ENCODE results near the gene ELF2. TPM values are rescaled to one million over a fixed set of nuclear protein-coding genes. Genes with fewer than 3 reads are reported as not detected.
"Not testable (repeated sequence)": the region's sequence is repeated elsewhere in the genome, so short reads cannot be mapped to it uniquely, and the experiment has no call there.

ELF2 gene
- total and polyA plus RNA-seq, 12 donors, result 13.3 to 43.5 (median 35.6) TPM

DNA sequence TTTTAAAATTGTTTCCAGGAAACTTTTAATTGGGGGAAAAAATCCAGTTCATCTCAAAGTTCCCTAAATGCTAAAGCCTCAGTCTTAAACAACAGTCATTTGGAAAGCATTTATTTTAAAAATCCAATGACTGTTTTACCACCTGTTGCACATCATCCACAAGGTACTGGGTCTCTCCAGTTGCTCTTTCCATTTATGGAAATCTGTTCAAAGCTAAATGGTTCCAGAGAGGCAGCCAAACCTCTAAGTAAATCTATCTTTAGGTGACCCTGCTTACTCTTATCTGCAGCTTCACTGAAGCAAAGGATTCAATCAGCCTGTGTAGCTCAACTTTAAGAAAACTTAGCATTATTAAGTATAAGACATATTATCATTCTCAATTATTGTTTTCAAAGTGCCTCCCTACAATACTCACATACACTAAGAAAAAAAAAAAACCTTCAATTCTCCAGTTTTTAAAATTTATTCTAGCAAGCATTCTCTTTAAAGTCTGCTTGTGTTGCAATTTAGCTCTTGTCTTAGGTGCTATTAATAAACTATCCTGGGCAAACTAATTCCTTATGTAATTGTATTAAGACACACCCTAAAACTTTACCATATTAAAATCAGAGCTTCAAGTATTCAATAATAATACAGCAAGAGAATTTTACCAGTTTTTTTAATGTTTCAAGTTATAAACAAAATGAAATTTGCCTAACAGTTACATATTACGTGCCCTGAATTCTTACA lies 100.8 kb downstream of the ELF2 start:
- H3K9me3 ChIP-seq, result no peaks in the 10 kb centered on the region
- H3K27ac ChIP-seq, result peak overlapping the region; percentile 29 to 82 (median 68)
- ATAC-seq, result peak; percentile 76 to 93 (median 89)
- H3K4me3 ChIP-seq, result peak overlapping the region in 1 of 10 donors; percentile 4
- 64 to 72% methylated on average over 1 of the region's 1 CpG for WGBS, 2 donors
- peaks cover 0 to 37% (median 8%) of the 10 kb centered on the region in 9 donors for H3K36me3 ChIP-seq
- TF ChIP-seq, protein P1, sequence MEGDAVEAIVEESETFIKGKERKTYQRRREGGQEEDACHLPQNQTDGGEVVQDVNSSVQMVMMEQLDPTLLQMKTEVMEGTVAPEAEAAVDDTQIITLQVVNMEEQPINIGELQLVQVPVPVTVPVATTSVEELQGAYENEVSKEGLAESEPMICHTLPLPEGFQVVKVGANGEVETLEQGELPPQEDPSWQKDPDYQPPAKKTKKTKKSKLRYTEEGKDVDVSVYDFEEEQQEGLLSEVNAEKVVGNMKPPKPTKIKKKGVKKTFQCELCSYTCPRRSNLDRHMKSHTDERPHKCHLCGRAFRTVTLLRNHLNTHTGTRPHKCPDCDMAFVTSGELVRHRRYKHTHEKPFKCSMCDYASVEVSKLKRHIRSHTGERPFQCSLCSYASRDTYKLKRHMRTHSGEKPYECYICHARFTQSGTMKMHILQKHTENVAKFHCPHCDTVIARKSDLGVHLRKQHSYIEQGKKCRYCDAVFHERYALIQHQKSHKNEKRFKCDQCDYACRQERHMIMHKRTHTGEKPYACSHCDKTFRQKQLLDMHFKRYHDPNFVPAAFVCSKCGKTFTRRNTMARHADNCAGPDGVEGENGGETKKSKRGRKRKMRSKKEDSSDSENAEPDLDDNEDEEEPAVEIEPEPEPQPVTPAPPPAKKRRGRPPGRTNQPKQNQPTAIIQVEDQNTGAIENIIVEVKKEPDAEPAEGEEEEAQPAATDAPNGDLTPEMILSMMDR (IDR thresholded peaks at IDR 0.05), result no peak
- DNase-seq, result no peak
- intact Hi-C loops (cut with DNase I), result no loop called here
- peaks cover 4 to 85% (median 58%) of the 10 kb centered on the region in 9 donors for H3K4me1 ChIP-seq
- no peaks in the 10 kb centered on the region for H3K27me3 ChIP-seq

DNA sequence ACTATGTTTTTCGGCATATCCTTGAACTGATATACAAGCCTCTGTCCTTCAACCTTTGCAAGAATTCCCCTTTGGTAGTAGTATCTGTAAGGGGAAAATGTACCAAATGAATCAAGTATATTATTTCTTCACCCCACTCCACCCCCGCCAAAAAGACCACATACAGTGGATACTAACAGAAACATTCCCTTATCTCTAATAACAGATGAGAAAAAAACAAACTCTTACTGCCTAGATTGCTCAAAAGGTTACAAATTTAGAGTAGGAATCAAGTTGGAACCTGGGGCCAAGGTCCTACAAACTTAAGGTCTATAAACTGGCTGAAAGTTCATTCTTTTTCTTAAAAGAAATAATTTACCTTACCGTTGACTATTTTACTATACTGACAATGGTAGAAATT lies 116.4 kb downstream of the ELF2 start:
- H3K4me3 ChIP-seq, result no peak overlapping the region
- peaks cover 0 to 100% (median 60%) of the 10 kb centered on the region in 9 donors for H3K36me3 ChIP-seq
- WGBS, 2 donors, result 97% methylated on average over 3 of the region's 3 CpGs
- no peaks in the 10 kb centered on the region for H3K9me3 ChIP-seq
- TF ChIP-seq, protein P1 (IDR thresholded peaks at IDR 0.05), result no peak
- no peaks in the 10 kb centered on the region for H3K27me3 ChIP-seq
- H3K4me1 ChIP-seq, result peaks cover 0 to 25% (median 0%) of the 10 kb centered on the region in 9 donors
- ATAC-seq (no peak), DNase-seq (no peak)
- intact Hi-C loops (cut with DNase I), result no loop called here
- H3K27ac ChIP-seq, result no peak overlapping the region

DNA sequence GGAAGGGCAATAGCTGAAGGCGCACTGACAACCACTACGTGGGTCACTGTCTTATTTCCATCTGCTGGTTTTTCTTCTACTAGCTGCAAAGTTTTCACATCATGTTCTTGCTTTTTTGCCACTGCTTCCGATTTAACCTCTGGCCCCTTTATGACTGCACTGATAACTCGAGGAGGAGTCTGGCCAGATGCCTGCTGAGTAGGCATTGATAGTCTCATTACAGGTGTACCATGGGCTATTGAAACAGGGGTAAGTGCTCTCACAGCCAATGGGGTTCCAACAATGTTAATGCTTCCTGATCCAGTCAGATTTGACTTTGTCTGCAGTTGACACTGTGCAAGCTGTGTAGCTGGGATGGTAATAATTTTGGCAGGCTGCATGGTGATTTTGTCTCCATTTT lies 118.0 kb downstream of the ELF2 start:
- peak in 4 of 8 donors; percentile 18 to 36 (median 29) for ATAC-seq
- H3K27ac ChIP-seq; intact Hi-C loops (cut with DNase I): not testable (repeated sequence)

DNA sequence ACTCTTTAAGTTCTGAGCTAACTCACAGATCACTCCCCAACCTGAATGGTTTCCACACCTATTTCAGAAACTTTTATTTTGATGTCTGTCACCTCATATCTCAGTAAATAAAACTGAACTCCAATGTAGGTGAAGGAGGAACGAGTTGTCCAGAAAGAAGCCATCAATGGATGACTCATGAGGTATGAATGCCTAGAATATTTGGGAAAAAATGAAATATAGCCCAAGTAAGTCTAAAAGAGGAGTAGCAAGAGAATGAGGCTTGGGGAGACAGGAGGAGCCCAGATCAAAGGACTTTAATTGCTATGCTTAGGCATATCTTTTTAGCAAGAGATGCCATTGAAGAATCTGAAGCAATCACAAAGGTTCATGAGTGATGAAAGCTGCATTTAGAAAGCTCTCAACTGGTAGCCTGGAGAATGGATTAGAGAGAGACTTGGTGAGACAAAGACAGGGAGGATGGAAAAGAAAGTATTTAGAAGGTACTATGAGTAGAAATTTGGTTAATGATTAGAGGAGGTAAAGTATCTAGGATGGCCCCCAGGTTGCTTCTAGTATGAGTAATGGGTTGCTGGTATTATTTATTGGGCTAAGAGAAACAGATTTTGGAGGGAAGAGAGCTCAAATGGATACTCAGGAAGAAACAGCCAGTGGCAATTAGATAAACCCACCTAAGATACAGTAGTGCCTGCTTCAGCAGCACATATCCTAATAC lies 122.1 kb downstream of the ELF2 start:
- H3K36me3 ChIP-seq, result peaks cover 0 to 98% (median 22%) of the 10 kb centered on the region in 9 donors
- no peak for ATAC-seq
- no peaks in the 10 kb centered on the region for H3K27me3 ChIP-seq
- peak overlapping the region in 1 of 10 donors; percentile 20 for H3K27ac ChIP-seq
- no peak overlapping the region for H3K4me3 ChIP-seq
- intact Hi-C loops (cut with DNase I), result no loop called here
- no peaks in the 10 kb centered on the region for H3K9me3 ChIP-seq
- TF ChIP-seq, protein P1 (IDR thresholded peaks at IDR 0.05), result no peak
- H3K4me1 ChIP-seq, result peaks cover 0 to 45% (median 14%) of the 10 kb centered on the region in 9 donors
- WGBS, 2 donors, result 32 to 42% methylated on average over 1 of the region's 1 CpG
- no peak for DNase-seq

More for the DNA sequence above, 118.0 kb downstream of the ELF2 start:
- H3K9me3 ChIP-seq, DNase-seq, H3K27me3 ChIP-seq, H3K4me3 ChIP-seq: not testable (repeated sequence)
- peaks cover 0 to 39% (median 13%) of the 10 kb centered on the region in 9 donors for H3K4me1 ChIP-seq
- peaks cover 0 to 100% (median 54%) of the 10 kb centered on the region in 9 donors for H3K36me3 ChIP-seq
- WGBS, 2 donors, result 43 to 57% methylated on average over 4 of the region's 4 CpGs
